Mesenchymal stem cell (in vitro differentiated cells and primary cell): ENCODE data around the gene C2CD3.

Source experiments
- DNase-seq: peaks from one replicate; pipeline ENCODE4 v3.0.0-alpha.2; 2013
- H2AFZ ChIP-seq: one replicate; pipeline ENCODE4 v1.6.1; 2013; ENCODE audit warnings: low read depth, mild to moderate bottlenecking, control low read depth, inconsistent platforms, low read length, moderate library complexity
- H2AK5ac ChIP-seq: 2 replicates; pipeline ENCODE4 v1.6.1; 2013; ENCODE audit warnings: low read length, moderate library complexity, mild to moderate bottlenecking, inconsistent platforms; ENCODE audit not compliant: severe bottlenecking
- H2BK120ac ChIP-seq: one replicate; pipeline ENCODE4 v1.6.1; 2013; ENCODE audit warnings: low read depth, mild to moderate bottlenecking, inconsistent platforms, low read length, moderate library complexity
- H2BK12ac ChIP-seq, 2 experiments: one replicate each; pipeline ENCODE4 v1.6.1; 2013; ENCODE audit warnings: inconsistent platforms in 2 of 2, low read length in 2 of 2, mild to moderate bottlenecking in 2 of 2, moderate library complexity in 2 of 2, control low read depth in 1 of 2
- H2BK15ac ChIP-seq: one replicate; pipeline ENCODE4 v1.6.1; 2013; ENCODE audit warnings: mild to moderate bottlenecking, low read depth, inconsistent platforms; ENCODE audit not compliant: poor library complexity, severe bottlenecking
- H2BK5ac ChIP-seq: 2 replicates; pipeline ENCODE4 v1.6.1; 2013; ENCODE audit warnings: low read depth, mild to moderate bottlenecking, low read length, control low read depth, inconsistent platforms; ENCODE audit not compliant: poor library complexity, severe bottlenecking
- H3K14ac ChIP-seq, 2 experiments: one replicate each; pipeline ENCODE4 v1.6.1; 2013; ENCODE audit warnings: inconsistent platforms in 2 of 2, low read length in 2 of 2, control low read depth in 1 of 2, mild to moderate bottlenecking in 1 of 2, moderate library complexity in 1 of 2
- H3K18ac ChIP-seq, 2 experiments: one replicate each; pipeline ENCODE4 v1.6.1; 2013; ENCODE audit warnings: inconsistent platforms in 2 of 2, low read length in 2 of 2, control low read depth in 1 of 2, low read depth in 1 of 2, mild to moderate bottlenecking in 1 of 2
- H3K23ac ChIP-seq, 2 experiments: one replicate each; pipeline ENCODE4 v1.6.1; 2013; ENCODE audit warnings: inconsistent platforms in 2 of 2, low read length in 2 of 2, mild to moderate bottlenecking in 2 of 2, moderate library complexity in 2 of 2, control low read depth in 1 of 2
- H3K27ac ChIP-seq: 2 replicates; pipeline ENCODE4 v1.5.1; 2013; ENCODE audit warnings: mild to moderate bottlenecking, moderate library complexity, low read length, control low read depth, inconsistent platforms; ENCODE audit not compliant: poor library complexity, severe bottlenecking
- H3K27me3 ChIP-seq, 2 experiments: 2 replicates each; pipeline versions ENCODE4 v1.6.1 to v1.7.0; 2013; ENCODE audit warnings: low read length in 2 of 2, mild to moderate bottlenecking in 2 of 2, moderate library complexity in 2 of 2, control low read depth in 1 of 2, inconsistent platforms in 1 of 2; ENCODE audit not compliant: control insufficient read depth in 1 of 2, insufficient read depth in 1 of 2
- H3K36me3 ChIP-seq, 2 experiments: 2 replicates each; pipeline versions ENCODE4 v1.6.1 to v1.7.0; 2013; ENCODE audit warnings: low read length in 2 of 2, control low read depth in 1 of 2, inconsistent platforms in 1 of 2, low read depth in 1 of 2, mild to moderate bottlenecking in 1 of 2; ENCODE audit not compliant: insufficient read depth in 2 of 2, control insufficient read depth in 1 of 2
- H3K4ac ChIP-seq, 2 experiments: one replicate each; pipeline ENCODE4 v1.6.1; 2013; ENCODE audit warnings: inconsistent platforms in 2 of 2, low read length in 2 of 2, mild to moderate bottlenecking in 2 of 2, moderate library complexity in 2 of 2, control low read depth in 1 of 2, low read depth in 1 of 2
- H3K4me1 ChIP-seq: 2 replicates; pipeline ENCODE4 v1.6.1; 2013; ENCODE audit warnings: low read depth, low read length, control low read depth; ENCODE audit not compliant: control insufficient read depth, insufficient read depth
- H3K4me2 ChIP-seq: 2 replicates; pipeline ENCODE4 v1.6.1; 2013; ENCODE audit warnings: low read length, mild to moderate bottlenecking, inconsistent platforms; ENCODE audit not compliant: poor library complexity, severe bottlenecking
- H3K4me3 ChIP-seq, 2 experiments: 2 replicates each; pipeline versions ENCODE4 v1.5.1 to v1.7.0; 2013; ENCODE audit warnings: low read length in 2 of 2, mild to moderate bottlenecking in 2 of 2, control low read depth in 1 of 2, low read depth in 1 of 2; ENCODE audit not compliant: insufficient read depth in 1 of 2
- H3K79me1 ChIP-seq: replicated peaks from 2 replicates; pipeline ENCODE4 v1.6.1; 2013; ENCODE audit warnings: mild to moderate bottlenecking, control low read depth, low read length, inconsistent platforms; ENCODE audit not compliant: poor library complexity, severe bottlenecking
- H3K9ac ChIP-seq: 2 replicates; pipeline ENCODE4 v1.7.0; 2013; ENCODE audit warnings: mild to moderate bottlenecking, low read length, moderate library complexity
- H3K9me3 ChIP-seq: 2 replicates; pipeline ENCODE4 v1.7.0; 2013; ENCODE audit warnings: mild to moderate bottlenecking, low read length; ENCODE audit not compliant: control insufficient read depth
- H4K8ac ChIP-seq: one replicate; pipeline ENCODE4 v1.6.1; 2013; ENCODE audit warnings: inconsistent platforms, mild to moderate bottlenecking, low read length, moderate library complexity
- H4K91ac ChIP-seq: one replicate; pipeline ENCODE4 v1.6.1; 2013; ENCODE audit warnings: mild to moderate bottlenecking, low read length, inconsistent platforms
- WGBS: methylation state at CpG from one replicate; pipeline ENCODE4 v1.1.7; 2013; ENCODE audit warnings: mixed read lengths; 5-methylcytosine and 5-hydroxymethylcytosine counted together

Gene C2CD3

DNA sequence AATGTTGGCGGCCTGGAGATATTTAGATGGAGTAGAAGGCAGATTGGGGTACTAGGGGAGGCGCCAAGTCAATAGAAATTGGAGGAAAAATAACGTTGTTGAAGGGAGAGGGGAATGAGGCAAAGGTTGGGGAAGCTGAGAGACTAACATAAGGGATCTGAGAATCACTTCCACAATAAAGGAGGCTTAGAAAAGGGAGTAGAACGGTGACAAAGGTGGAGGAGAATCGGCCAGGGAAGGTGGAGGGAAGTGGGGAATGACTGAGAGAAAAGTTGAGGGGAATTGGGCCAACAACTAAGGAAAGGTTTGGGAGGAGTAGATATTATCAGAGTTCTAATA lies 797 bp upstream of the C2CD3 start:
- H3K14ac ChIP-seq = peak overlapping the region in 1 of 2 experiments; percentile 99
- peak; percentile 25 for DNase-seq
- H3K4me1 ChIP-seq = no peaks in the 10 kb centered on the region
- no peak overlapping the region for H2BK15ac ChIP-seq
- H3K27me3 ChIP-seq = no peaks in the 10 kb centered on the region
- peaks cover 1% of the 10 kb centered on the region for H3K79me1 ChIP-seq
- no peaks in the 10 kb centered on the region for H3K9me3 ChIP-seq
- H3K18ac ChIP-seq = peak overlapping the region in 1 of 2 experiments; percentile 99
- H3K27ac ChIP-seq = peak overlapping the region; percentile 90
- peak overlapping the region; percentile 97 for H3K9ac ChIP-seq
- H3K4me3 ChIP-seq = peak overlapping the region; percentile 87 to 98
- H2BK12ac ChIP-seq = peak overlapping the region in 1 of 2 experiments; percentile 57
- no peak overlapping the region for H4K91ac ChIP-seq
- peak overlapping the region; percentile 74 for H3K4me2 ChIP-seq
- no peak overlapping the region for H2AK5ac ChIP-seq
- H3K36me3 ChIP-seq = peaks cover 0 to 34% of the 10 kb centered on the region in 2 experiments
- peak overlapping the region; percentile 63 to 78 for H3K4ac ChIP-seq
- H2BK120ac ChIP-seq = no peak overlapping the region
- H2BK5ac ChIP-seq = peak overlapping the region; percentile 48
- WGBS = 5% methylated on average over 5 of the region's 5 CpGs
- H2AFZ ChIP-seq = no peak overlapping the region
- H3K23ac ChIP-seq = peak overlapping the region in 1 of 2 experiments; percentile 85
- no peak overlapping the region for H4K8ac ChIP-seq

DNA sequence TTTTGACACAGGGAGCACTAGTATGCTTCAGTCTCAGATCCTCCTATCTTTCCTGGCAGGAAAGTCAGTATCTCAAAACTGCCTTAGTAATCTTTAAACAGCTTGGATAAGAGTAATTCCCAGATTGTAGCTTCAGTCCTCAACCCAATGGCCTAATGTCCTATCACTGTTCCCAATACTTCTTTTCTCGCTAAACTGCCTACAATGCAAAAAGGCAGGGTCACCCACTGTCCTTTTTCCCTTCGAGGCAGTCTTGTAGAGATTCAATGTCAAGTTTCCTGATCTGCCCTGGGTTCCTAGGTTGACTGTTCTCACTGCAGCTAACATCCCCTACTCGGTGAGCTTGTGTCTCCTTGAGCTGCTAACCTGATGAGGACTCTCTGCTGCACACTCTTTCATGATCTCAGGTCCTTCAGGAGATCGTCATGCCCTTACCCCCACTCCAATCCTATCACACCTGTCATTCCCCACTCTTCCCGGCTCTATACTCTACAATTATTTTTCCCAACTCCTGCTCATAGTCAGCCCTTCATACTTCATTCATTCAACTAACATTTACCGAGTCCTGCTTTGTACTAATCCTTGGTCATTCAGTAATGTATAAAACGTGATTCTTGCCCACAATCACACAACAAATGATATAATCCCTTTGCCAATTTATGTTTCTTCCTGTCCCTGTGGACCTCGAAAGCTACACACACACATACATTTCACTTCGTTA lies 904 bp downstream of the C2CD3 start:
- H3K27me3 ChIP-seq = no peaks in the 10 kb centered on the region
- no peak overlapping the region for H3K18ac ChIP-seq
- DNase-seq = peak; percentile 23
- peak overlapping the region in 1 of 2 experiments; percentile 87 for H3K4me3 ChIP-seq
- peak overlapping the region; percentile 97 for H3K9ac ChIP-seq
- no peak overlapping the region for H2AFZ ChIP-seq
- 21% methylated on average over 9 of the region's 9 CpGs for WGBS
- H4K91ac ChIP-seq = no peak overlapping the region
- peaks cover 7 to 37% of the 10 kb centered on the region in 2 experiments for H3K36me3 ChIP-seq
- H2AK5ac ChIP-seq = no peak overlapping the region
- peak overlapping the region; percentile 64 for H3K4me2 ChIP-seq
- no peaks in the 10 kb centered on the region for H3K9me3 ChIP-seq
- peak overlapping the region in 1 of 2 experiments; percentile 2 for H3K14ac ChIP-seq
- H4K8ac ChIP-seq = no peak overlapping the region
- no peak overlapping the region for H2BK15ac ChIP-seq
- no peak overlapping the region for H2BK5ac ChIP-seq
- H3K4me1 ChIP-seq = no peaks in the 10 kb centered on the region
- no peak overlapping the region for H2BK120ac ChIP-seq
- H3K27ac ChIP-seq = peak overlapping the region; percentile 56
- H3K79me1 ChIP-seq = peaks cover 4% of the 10 kb centered on the region
- no peak overlapping the region for H3K23ac ChIP-seq
- no peak overlapping the region for H3K4ac ChIP-seq
- no peak overlapping the region for H2BK12ac ChIP-seq

DNA sequence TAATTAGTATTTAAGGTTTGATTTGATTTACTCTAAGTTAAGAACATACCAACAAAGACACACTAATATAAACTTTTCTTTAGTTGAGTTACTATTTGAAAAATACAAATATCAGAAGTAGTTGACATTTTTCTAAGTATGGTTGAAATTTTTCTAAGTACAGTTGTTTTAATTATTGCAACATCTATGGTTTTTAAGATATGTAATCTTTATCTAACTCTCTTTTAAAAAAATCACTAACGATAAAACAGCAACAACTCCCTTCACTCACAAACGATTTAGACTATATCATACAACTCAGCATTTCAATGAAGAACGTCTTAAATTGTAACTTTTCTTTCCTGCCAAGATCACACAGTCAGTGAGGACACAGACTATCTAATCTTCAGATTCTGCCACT lies 2.0 kb downstream of the C2CD3 start:
- H2AFZ ChIP-seq = no peak overlapping the region
- no peak overlapping the region for H2BK120ac ChIP-seq
- WGBS = 77% methylated on average over 3 of the region's 3 CpGs
- H3K4me3 ChIP-seq = no peak overlapping the region
- H4K91ac ChIP-seq = no peak overlapping the region
- H3K4me1 ChIP-seq = no peaks in the 10 kb centered on the region
- no peak overlapping the region for H4K8ac ChIP-seq
- H3K18ac ChIP-seq = no peak overlapping the region
- no peaks in the 10 kb centered on the region for H3K9me3 ChIP-seq
- H3K27me3 ChIP-seq = no peaks in the 10 kb centered on the region
- H3K4me2 ChIP-seq = no peak overlapping the region
- no peak for DNase-seq
- H3K9ac ChIP-seq = peak overlapping the region; percentile 97
- H3K27ac ChIP-seq = no peak overlapping the region
- no peak overlapping the region for H3K14ac ChIP-seq
- peaks cover 8% of the 10 kb centered on the region for H3K79me1 ChIP-seq
- no peak overlapping the region for H3K4ac ChIP-seq
- H2AK5ac ChIP-seq = no peak overlapping the region
- H2BK5ac ChIP-seq = no peak overlapping the region
- no peak overlapping the region for H2BK15ac ChIP-seq
- no peak overlapping the region for H3K23ac ChIP-seq
- no peak overlapping the region for H2BK12ac ChIP-seq
- peaks cover 11 to 40% of the 10 kb centered on the region in 2 experiments for H3K36me3 ChIP-seq

DNA sequence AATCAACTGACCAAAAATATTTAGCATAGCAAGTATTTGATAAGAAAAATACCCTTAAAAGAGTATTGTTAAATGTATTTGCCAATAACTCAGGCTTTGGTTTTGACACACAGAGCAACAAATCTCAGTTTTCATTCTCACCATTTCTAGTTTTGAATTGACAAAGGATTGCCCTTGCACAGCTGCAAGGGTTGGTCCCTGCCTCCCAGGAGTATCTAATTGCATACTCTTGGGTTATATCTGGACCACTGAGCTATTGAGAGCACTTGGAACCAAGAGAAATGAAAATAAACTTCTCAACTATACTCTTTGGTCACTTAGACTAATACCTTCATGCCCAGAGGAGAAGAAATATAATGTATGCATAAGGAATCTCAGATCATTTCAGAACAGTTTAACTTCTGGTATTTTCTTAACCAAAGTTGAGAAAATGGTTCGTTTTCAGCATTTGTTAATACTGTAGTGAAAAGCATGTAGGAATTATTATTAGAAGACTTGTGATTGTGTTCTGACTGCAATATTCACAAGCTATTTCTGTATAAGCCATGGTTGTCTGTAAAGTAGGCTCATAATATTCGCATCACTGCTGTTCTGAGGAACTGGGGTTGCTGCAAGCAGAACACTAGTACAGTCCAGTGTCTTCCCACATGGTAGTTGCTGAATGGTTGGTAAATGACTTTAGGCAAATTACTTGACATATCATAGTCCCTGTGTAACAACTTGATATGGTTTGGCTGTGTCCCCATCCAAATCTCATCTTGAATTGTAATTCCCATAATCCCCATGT lies 7.9 kb downstream of the C2CD3 start:
- no peaks in the 10 kb centered on the region for H3K9me3 ChIP-seq
- no peak for DNase-seq
- H3K4ac ChIP-seq = no peak overlapping the region
- H2AFZ ChIP-seq = no peak overlapping the region
- 100% methylated on average over 2 of the region's 2 CpGs for WGBS
- no peak overlapping the region for H3K23ac ChIP-seq
- no peak overlapping the region for H3K4me3 ChIP-seq
- no peak overlapping the region for H2BK120ac ChIP-seq
- H2AK5ac ChIP-seq = no peak overlapping the region
- no peak overlapping the region for H2BK5ac ChIP-seq
- H3K9ac ChIP-seq = no peak overlapping the region
- no peak overlapping the region for H3K27ac ChIP-seq
- no peak overlapping the region for H3K18ac ChIP-seq
- no peak overlapping the region for H4K8ac ChIP-seq
- H3K79me1 ChIP-seq = peaks cover 13% of the 10 kb centered on the region
- H2BK12ac ChIP-seq = no peak overlapping the region
- H3K4me1 ChIP-seq = no peaks in the 10 kb centered on the region
- no peaks in the 10 kb centered on the region for H3K27me3 ChIP-seq
- no peak overlapping the region for H3K14ac ChIP-seq
- H3K36me3 ChIP-seq = peaks cover 14 to 61% of the 10 kb centered on the region in 2 experiments
- no peak overlapping the region for H4K91ac ChIP-seq
- H3K4me2 ChIP-seq = no peak overlapping the region
- no peak overlapping the region for H2BK15ac ChIP-seq
